Large intestine (tissue), 3 donors: ENCODE measurements around the gene CMTM6. TPM values are rescaled to one million over a fixed set of nuclear protein-coding genes. Genes with fewer than 3 reads are reported as not detected.
"Not testable (repeated sequence)": the region's sequence is repeated elsewhere in the genome, so short reads cannot be mapped to it uniquely, and the experiment has no call there.

Source experiments
- DNase-seq, 2 donors: peaks; one replicate each; pipeline versions ENCODE4 v3.0.0 to v3.0.0-alpha.2; 2013
- H3K27ac ChIP-seq: one replicate; pipeline ENCODE4 v1.5.1; 2013; ENCODE audit warnings: low read length
- H3K27me3 ChIP-seq: 2 replicates; pipeline ENCODE4 v1.6.1; 2013; ENCODE audit warnings: low read length; ENCODE audit not compliant: control insufficient read depth, insufficient read depth
- H3K36me3 ChIP-seq: 2 replicates; pipeline ENCODE4 v1.6.1; 2013; ENCODE audit warnings: low read length; ENCODE audit not compliant: control insufficient read depth, insufficient read depth
- H3K4me1 ChIP-seq: one replicate; pipeline ENCODE4 v1.6.1; 2013; ENCODE audit warnings: low read length; ENCODE audit not compliant: control insufficient read depth, insufficient read depth
- H3K4me3 ChIP-seq: one replicate; pipeline ENCODE4 v1.5.1; 2013; ENCODE audit warnings: low read length
- H3K9me3 ChIP-seq: one replicate; pipeline ENCODE4 v1.6.1; 2013; ENCODE audit warnings: mild to moderate bottlenecking, low read depth, low read length, moderate library complexity; ENCODE audit not compliant: control insufficient read depth
- WGBS: methylation state at CpG from one replicate; pipeline ENCODE4 v1.1.5; 2013; ENCODE audit warnings: low lambda C conversion rate; ENCODE audit not compliant: insufficient coverage; 5-methylcytosine and 5-hydroxymethylcytosine counted together
- polyA plus RNA-seq: library from polyadenylated mRNA; unstranded; fragments of 120-200 nt; gene quantifications from one replicate; pipeline ENCODE4 v1.2.1, GENCODE V29; 2013

CMTM6 gene
- polyA plus RNA-seq, 1 donor, result 49.7 TPM

GRCh38 chr3:32487781-32488473 is 14.7 kb downstream of the CMTM6 start:
- Histone ChIP-seq H3K36me3 (peaks cover 24% of the 10 kb centered on the region), H3K4me1 (no peaks in the 10 kb centered on the region), H3K27ac (no peak overlapping the region), H3K27me3 (no peaks in the 10 kb centered on the region), H3K9me3 (no peaks in the 10 kb centered on the region), H3K4me3 (no peak overlapping the region)
- DNase-seq, result no peak
- WGBS, result no CpG with 5 or more reads among the region's 3 CpGs

- Histone ChIP-seq H3K27ac (no peak overlapping the region), H3K9me3 (no peaks in the 10 kb centered on the region), H3K27me3 (no peaks in the 10 kb centered on the region), H3K4me1 (no peaks in the 10 kb centered on the region), H3K4me3 (no peak overlapping the region), H3K36me3 (peaks cover 33% of the 10 kb centered on the region)
- no peak for DNase-seq
- 97% methylated on average over 5 of the region's 6 CpGs for WGBS
Observed at GRCh38 chr3:32484436-32484835, 18.2 kb downstream of the CMTM6 start.

- WGBS, result no CpG with 5 or more reads among the region's 1 CpG
- Histone ChIP-seq H3K4me1 (no peaks in the 10 kb centered on the region), H3K27me3 (no peaks in the 10 kb centered on the region), H3K4me3 (no peak overlapping the region), H3K27ac (no peak overlapping the region), H3K9me3 (no peaks in the 10 kb centered on the region), H3K36me3 (peaks cover 36% of the 10 kb centered on the region)
- DNase-seq, result no peak
Observed at GRCh38 chr3:32483772-32484171, 18.9 kb downstream of the CMTM6 start.

GRCh38 chr3:32482693-32483092 is 20.0 kb downstream of the CMTM6 start:
- no peak overlapping the region for H3K27ac ChIP-seq
- H3K9me3 ChIP-seq, result no peaks in the 10 kb centered on the region
- peaks cover 39% of the 10 kb centered on the region for H3K36me3 ChIP-seq
- no peak overlapping the region for H3K4me3 ChIP-seq
- no peaks in the 10 kb centered on the region for H3K27me3 ChIP-seq
- WGBS, result 100% methylated on average over 1 of the region's 1 CpG
- no peaks in the 10 kb centered on the region for H3K4me1 ChIP-seq
- DNase-seq, result no peak

GRCh38 chr3:32481791-32482631 is 20.6 kb downstream of the CMTM6 start:
- Histone ChIP-seq H3K9me3 (no peaks in the 10 kb centered on the region), H3K36me3 (peaks cover 35% of the 10 kb centered on the region), H3K27me3 (no peaks in the 10 kb centered on the region), H3K27ac (no peak overlapping the region), H3K4me1 (no peaks in the 10 kb centered on the region), H3K4me3 (no peak overlapping the region)
- WGBS, result 100% methylated on average over 1 of the region's 3 CpGs
- no peak for DNase-seq

GRCh38 chr3:32480604-32481003 is 22.0 kb downstream of the CMTM6 start:
- Histone ChIP-seq H3K27me3 (no peaks in the 10 kb centered on the region), H3K4me1 (no peaks in the 10 kb centered on the region), H3K27ac (no peak overlapping the region), H3K9me3 (no peaks in the 10 kb centered on the region), H3K4me3 (no peak overlapping the region), H3K36me3 (peaks cover 24% of the 10 kb centered on the region)
- DNase-seq, result no peak
- no CpG with 5 or more reads among the region's 1 CpG for WGBS

GRCh38 chr3:32474201-32474600 is 28.5 kb downstream of the CMTM6 start:
- Histone ChIP-seq H3K4me3 (no peak overlapping the region), H3K27me3 (no peaks in the 10 kb centered on the region), H3K27ac (no peak overlapping the region), H3K36me3 (peaks cover 23% of the 10 kb centered on the region), H3K9me3 (no peaks in the 10 kb centered on the region), H3K4me1 (no peaks in the 10 kb centered on the region)
- DNase-seq, result no peak
- 100% methylated on average over 2 of the region's 2 CpGs for WGBS

- not testable (repeated sequence) for H3K4me1 ChIP-seq, H3K27me3 ChIP-seq, H3K9me3 ChIP-seq, DNase-seq, H3K4me3 ChIP-seq, H3K27ac ChIP-seq
- H3K36me3 ChIP-seq, result peaks cover 25% of the 10 kb centered on the region
- no CpG with 5 or more reads among the region's 12 CpGs for WGBS
Observed at GRCh38 chr3:32472151-32472550, 30.5 kb downstream of the CMTM6 start.

GRCh38 chr3:32471246-32471645 is 31.4 kb downstream of the CMTM6 start:
- H3K27ac ChIP-seq, result no peak overlapping the region
- peaks cover 25% of the 10 kb centered on the region for H3K36me3 ChIP-seq
- peaks cover 4% of the 10 kb centered on the region for H3K9me3 ChIP-seq
- no peak overlapping the region for H3K4me3 ChIP-seq
- WGBS, result no CpG with 5 or more reads among the region's 3 CpGs
- no peaks in the 10 kb centered on the region for H3K4me1 ChIP-seq
- DNase-seq, result no peak
- no peaks in the 10 kb centered on the region for H3K27me3 ChIP-seq

GRCh38 chr3:32470362-32470761 is 32.3 kb downstream of the CMTM6 start:
- Histone ChIP-seq H3K27ac (no peak overlapping the region), H3K36me3 (peaks cover 25% of the 10 kb centered on the region), H3K9me3 (peaks cover 4% of the 10 kb centered on the region), H3K4me3 (no peak overlapping the region), H3K4me1 (no peaks in the 10 kb centered on the region), H3K27me3 (no peaks in the 10 kb centered on the region)
- WGBS, result no CpG with 5 or more reads among the region's 5 CpGs
- no peak for DNase-seq
